Gastrocnemius medialis (tissue), 4 donors: ENCODE results near the gene VAT1.

Experiments used
- POLR2A ChIP-seq, 2 donors: fragments of 450-650 bp; IDR thresholded peaks; one replicate each; pipeline ENCODE4 v1.6.1; 2017; ENCODE audit warnings: antibody characterized with exemption in 2 of 2, mild to moderate bottlenecking in 2 of 2, moderate library complexity in 2 of 2
- TF ChIP-seq, protein P1 (sequence below), 5 experiments: fragments of 450-650 bp in 3 of 5; fragments of 200-600 bp in 2 of 5; sonication (generic) in 2 of 5; IDR thresholded peaks in 4 of 5; conservative IDR thresholded peaks in 1 of 5; 1 replicate in 4 of 5; 2 replicates in 1 of 5; pipeline ENCODE4 v1.5.1; 2016 to 2019; ENCODE audit warnings: antibody characterized with exemption in 5 of 5, mild to moderate bottlenecking in 3 of 5, moderate library complexity in 3 of 5

DNA sequence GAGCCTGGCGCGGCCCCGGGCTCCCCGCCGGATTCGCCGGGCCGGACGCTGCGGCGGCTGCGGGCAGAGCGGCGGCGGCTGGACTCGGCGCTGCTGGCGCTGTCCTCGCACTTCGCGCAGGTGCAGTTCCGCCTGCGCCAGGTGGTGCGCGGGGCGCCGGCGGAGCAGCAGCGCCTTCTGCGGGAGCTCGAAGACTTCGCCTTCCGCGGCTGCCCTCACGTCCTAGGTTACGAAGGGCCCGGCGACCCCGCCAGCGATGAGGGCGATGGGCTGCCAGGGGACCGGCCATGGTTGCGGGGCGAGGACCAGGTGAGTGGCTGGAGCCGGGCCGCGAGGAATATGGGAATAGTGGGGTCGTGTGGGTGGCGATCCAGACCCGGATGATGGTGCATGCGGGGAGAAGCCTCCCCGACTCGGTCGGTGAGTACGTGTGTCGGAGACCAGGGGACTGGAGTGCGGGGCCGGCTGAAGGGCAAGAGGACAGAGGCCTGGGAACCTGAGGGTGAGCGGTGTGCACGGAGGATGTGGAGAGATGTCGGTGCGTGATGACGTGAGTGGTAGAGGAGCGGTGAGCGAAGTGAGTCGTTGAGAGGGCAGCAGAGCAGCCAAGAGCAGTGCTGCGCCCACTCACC is 41.3 kb downstream of the VAT1 start:
- TF ChIP-seq, protein P1, sequence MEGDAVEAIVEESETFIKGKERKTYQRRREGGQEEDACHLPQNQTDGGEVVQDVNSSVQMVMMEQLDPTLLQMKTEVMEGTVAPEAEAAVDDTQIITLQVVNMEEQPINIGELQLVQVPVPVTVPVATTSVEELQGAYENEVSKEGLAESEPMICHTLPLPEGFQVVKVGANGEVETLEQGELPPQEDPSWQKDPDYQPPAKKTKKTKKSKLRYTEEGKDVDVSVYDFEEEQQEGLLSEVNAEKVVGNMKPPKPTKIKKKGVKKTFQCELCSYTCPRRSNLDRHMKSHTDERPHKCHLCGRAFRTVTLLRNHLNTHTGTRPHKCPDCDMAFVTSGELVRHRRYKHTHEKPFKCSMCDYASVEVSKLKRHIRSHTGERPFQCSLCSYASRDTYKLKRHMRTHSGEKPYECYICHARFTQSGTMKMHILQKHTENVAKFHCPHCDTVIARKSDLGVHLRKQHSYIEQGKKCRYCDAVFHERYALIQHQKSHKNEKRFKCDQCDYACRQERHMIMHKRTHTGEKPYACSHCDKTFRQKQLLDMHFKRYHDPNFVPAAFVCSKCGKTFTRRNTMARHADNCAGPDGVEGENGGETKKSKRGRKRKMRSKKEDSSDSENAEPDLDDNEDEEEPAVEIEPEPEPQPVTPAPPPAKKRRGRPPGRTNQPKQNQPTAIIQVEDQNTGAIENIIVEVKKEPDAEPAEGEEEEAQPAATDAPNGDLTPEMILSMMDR (IDR thresholded peaks at IDR 0.05 in 4 of 5, conservative IDR thresholded peaks at IDR 0.05 in 1 of 5): peak in 4 of 5 experiments; percentile 13 to 33 (median 26)
- TF ChIP-seq POLR2A (IDR thresholded peaks at IDR 0.05): peak in 1 of 2 donors; percentile 27
